Suppressor macrophage treated with lipopolysaccharide for 1 hour (primary cell): ENCODE measurements around the gene DMPK.
"Not testable (repeated sequence)": the region's sequence is repeated elsewhere in the genome, so short reads cannot be mapped to it uniquely, and the experiment has no call there.

Experiments used
- DNase-seq, 3 donors: peaks; one replicate each; pipeline ENCODE4 v3.0.0-alpha.2; 2020 to 2022

DMPK gene

DNA sequence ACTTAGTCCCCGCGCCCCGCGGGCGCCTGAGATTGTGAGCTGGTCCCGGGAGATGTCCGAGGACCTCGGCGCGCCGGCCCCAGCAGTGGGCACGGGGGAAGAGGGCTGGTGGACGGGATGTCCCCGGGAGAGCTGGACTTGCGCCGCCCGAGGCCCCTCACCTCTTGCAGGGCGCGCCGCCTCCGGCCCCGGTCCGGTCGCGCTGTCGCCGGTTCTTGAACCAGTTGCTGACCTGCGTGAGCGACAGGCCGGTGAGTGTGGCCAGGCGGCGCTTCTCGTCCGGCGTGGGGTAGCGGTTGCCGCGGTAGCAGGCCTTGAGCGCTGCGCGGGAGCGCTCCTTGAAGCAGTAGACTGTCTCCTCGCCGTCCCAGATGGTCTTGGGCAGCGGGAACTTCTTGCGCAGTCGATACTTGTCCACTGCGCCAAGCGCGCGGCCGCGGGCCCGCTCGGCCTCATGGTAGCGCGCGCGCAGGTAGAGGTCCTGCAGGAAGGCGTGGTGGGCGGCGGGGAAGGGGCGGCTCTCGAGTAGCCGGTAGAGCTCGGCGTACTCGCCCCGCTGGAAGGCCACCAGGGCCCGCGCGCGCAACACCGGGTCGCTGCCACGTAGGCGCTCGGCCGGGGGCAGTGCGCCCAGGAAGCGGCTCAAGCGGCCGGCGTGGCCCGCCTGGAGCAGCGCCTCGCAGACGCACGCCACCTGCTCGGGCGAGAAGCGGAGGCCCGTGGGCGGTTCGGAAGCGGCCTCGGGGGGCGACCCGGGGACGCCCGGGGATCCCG lies 14.2 kb downstream of the DMPK start:
- DNase-seq: peak; percentile 22 to 59 (median 36)

DNA sequence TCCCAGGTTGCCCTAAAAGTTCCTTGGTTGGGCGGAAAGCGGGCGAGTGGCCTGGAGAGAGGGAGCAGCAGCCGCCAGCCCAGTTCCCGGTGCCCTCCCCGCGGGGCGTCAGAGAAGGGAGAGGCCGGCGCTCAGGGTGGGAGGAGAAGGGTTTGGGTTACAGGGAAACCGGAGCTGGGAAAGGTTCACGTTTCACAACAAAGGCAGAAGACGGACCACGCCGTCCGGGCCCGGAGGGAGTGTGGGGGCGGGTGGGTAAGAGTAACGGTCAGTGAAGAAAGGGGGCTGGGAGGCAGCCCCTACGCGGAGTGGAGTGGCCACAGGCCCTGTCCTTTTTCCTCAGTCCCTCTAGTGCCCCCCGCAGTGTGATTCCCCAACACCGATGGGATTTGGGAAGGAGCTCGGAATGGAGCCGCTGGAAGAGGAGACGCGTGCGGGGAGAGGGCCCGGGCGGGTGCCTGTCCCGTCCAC lies 14.8 kb downstream of the DMPK start:
- DNase-seq: peak in 1 of 3 donors; percentile 23

DNA sequence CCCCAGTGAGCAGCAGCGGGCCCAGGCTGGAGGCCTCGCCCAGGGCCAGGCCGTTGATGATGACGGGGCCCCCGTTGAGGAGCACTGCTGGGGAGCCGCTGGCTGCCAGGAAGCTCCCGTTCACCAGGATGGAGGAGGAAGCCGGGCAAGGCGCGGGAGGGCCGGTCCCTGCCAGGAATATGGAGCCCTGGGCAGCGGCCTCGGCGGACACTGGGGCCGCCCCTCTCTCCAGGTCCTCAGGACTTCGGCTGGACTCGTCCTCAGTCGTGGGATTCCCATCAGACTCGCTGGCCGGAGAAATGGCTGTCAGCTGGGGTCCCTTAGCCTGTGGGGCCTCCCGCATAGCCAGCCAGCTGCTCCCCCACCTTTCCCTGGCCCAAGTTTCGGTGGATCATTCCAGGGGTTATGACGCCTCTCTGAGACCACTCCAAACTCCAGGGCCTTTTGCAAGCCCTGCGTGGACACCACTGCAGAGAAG lies 15.4 kb downstream of the DMPK start:
- no peak for DNase-seq

DNA sequence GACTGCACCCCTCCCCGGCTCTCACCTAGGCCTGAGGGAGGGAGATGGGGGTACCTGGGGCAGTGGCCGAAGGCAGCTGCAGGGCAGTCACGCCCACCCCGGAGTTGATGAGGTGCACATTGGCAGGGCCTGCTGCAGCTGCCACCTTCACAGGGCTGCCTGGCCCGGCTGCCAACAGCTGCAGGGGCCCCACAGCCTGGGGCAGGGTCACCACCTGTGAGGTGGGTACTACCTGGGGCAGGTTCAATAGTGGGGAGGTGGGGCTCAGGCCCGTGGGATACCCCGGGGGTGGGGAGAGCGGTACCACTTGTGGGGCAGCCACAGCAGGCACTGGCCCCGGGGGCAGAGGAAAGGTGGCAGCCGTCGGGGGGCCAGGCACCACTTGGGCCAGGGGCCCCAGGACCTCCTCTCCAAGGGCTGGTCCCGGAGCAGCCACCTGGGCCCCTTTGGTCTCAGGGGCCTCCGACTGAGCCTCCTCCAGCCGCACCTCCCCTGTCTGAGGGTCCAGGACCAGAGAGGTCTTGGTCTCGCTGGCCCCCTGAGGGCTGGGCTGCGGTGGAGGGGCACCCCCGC lies 15.9 kb downstream of the DMPK start:
- no peak for DNase-seq

DNA sequence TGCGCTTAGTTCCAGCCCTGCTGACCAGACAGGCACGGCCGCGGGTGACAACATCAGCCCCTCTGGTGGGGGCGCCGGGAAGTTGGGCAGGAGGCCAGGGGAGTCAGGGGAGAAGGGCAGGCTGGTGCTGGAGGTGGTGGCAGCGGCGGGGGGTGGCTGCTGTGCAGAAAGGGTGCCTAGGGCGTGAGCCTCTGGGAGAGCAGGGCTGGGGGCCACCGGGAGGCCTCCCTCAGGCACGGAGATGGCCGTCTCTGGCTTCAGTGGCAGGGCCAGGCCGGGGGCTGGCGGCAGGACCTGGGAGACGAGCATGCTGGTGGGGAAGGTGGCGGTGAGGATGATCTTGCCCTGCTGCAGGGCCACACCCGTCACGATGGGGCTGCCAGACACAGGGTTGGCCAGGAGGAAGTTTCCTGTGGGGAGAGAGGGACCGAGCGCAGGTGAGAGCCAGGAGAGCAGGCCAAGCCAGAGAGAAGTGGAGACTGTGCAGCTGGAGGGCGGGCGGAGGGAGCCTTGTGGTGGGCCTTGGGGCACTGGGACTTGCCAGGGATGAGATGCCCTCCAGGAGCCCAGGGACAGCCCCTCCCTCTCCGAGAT lies 16.5 kb downstream of the DMPK start:
- DNase-seq: no peak

DNA sequence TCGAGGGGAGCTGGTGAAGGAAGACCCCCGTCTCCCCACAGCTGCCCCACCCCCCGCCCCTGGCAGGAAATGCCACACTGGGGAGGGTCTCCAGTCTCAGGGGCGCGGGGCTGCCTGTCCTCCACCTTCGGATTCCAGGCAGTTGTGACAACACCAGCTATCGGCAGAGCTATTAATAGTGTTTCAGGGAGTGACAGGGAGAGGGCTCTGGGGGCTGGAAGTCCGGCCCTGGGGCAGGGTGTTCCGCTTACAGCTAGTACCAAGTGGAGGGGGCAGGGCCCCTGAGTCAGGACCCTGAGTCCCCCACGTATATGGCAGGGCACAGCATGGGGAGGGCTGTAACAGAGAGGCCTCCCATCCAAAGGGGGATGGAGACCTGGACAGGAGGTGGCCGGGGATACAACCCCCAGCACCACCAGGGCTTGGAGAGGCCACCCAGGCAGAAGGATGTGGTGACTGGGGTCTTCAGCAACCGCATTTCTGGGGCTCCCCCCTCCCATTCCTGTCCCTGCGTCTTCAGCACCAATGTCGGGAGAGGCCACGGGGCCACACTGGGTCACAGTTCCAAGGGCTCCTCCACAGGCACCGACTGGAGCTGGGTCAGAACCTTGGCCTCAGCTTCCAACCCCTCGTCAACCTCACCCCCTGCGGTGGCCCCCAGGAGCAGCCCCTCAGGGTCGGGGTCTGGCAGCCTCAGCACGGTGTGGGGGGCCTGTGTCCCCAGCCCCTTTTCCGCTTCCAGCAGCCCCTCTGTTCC lies 17.2 kb downstream of the DMPK start:
- no peak for DNase-seq

DNA sequence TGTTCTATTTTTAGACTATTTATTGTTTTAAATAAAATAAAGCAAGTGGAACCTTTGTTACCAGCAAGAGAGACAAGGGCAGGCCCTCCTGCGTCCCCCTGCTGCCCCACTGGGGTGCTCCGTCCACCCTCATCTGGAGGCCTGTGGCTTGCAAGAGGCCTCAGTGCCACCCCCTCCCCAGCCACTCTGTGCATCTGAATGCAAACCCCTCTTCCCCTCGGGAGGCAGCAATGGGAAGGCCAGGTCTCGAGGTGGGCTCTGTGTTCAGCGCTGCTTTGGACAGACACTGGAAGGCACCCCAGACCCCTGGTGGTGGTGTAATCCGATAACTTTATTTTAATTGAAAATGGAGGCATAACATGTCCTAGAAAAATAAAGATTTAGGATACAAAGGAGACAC lies 17.8 kb downstream of the DMPK start:
- DNase-seq: no peak

DNA sequence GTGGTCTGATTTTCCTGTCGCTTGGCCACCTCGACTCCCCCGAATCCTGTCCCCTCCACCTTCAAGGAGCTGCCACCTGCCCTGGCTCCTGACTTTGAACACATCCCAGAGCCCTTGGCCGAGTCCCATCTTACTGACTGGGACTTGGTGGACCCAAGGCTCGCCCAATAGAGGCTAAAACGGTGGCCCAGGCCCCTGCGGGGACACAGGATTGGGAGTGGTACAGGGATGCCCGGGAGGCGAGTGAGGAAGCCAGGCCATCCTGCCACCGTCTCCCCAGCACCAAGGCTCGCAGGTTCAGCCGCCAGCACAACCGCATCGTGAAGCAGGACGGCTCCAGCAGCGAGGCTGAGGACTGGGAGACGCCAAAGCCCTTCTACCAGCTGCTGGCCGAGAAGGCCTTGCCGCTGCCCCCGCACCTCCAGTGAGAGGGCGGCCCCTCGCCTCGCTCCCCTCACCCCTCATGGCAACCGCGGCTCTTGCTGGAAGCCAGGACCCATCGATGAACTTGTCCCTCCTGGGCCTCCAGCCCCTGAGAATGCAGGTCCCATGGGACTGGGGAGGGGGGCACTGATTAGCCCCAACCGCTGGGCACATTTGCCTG lies 18.5 kb downstream of the DMPK start:
- DNase-seq: no peak

DNA sequence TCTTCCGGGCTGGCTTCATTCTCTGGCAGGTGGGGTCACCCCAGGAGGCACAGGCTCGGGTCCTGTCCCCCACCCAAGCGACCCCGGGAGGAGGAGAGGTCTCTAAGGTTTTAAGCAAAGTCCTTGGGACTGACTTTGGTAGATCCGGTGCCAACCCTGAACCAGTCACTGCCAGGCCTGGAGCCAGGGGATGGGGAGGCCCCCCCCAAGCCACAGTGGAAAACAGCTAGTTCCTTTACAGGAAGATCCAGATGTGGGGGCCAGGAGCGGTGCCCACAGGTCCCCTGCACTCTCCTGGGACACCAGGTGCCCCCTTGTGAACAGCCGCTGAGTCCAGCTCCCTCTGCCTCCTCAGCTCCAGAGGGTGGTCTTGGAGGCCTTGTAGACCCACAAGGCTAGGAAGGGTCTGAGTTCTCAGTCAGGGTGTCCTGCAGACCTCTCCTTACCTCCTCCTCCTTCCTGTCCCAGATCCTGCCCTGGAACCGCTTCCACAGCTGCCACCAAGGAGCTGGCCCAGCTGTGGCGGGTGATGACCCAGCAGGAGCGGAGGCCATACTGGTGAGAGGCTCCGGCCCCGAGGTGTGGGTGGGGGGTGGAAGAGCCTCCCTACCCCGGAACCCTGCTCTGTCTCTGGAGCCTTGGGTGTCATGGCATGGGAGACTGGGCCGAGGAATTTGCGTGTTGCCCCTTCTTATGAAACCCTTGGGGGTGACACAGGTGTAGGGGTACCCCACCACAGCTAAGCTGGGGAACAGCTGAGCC lies 19.2 kb downstream of the DMPK start:
- DNase-seq: no peak

DNA sequence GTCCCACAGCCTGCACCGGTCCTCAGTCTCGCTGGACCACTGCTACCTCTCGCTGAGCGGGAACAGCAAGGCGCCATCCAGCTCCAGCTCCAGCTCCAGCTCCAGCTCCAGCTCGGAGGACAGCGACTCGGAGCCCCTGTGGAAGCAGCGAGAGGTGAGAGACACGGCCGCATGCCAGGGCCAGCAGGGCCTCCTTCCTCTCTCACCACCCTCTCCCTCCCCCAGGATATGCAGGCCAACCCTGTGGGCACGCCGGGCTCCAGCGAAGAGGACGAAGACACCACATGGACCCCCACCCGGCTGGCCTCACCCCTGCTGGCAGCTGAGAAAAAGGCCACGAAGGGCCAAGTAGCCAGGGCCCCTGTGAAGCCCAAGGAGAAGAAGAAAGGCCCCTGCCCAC lies 20.6 kb downstream of the DMPK start:
- DNase-seq: no peak

DNA sequence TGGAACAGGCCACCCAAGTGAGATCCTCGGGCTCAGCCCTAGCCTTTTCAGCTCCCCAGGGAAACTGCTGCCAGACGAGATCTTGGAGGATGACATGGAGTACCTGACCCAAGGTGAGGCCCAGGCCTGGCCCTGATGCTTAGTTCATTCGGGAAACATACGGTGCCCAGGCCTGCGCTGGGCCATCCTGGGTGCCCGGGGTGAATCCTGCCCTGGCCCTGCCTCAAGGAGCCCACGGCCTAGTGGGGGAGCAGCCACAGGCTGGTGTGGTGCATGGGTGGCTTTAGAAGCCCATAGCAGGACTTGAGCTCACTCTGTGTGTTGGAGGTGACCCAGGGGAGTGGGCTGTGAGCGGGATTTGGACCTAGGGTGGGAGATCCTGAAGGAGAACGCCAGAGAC lies 23.4 kb downstream of the DMPK start:
- no peak for DNase-seq

DNA sequence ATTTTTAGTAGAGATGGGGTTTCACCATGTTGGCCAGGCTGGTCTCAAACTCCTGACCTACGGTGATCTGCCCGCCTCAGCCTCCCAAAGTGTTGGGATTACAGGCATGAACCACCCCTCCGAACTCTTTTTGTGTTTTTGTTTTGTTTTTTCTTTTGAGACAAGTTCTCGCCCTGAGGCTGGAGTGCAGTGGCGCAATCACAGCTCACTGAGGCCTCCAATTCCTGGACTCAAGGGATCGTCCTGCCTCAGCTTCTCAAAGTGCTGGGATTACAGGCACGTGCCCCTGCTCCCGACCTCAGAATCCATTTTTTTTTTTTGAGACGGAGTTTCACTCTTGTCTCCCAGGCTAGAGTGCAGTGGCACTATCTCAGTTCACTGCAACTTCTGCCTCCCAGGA lies 24.6 kb downstream of the DMPK start:
- DNase-seq: no peak

DNA sequence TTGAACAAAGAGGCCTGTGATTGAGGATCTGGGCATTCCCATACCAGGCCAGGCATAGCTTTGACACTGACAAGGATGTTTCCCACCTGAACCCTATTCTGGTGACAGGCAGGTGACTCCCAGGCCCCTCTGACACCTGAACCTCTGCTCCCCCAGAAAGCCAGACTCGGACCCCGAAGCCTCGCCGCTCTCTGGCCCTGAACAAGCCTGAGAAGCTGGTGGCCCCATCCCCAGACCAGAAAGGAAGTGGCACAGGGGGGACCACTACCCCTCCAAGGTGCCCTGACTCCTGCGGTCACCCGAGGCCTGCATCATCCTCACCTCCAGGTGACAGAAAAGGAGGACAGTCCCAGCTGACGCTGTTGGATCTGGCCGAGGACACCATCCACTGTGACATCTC lies 28.0 kb downstream of the DMPK start:
- no peak for DNase-seq

DNA sequence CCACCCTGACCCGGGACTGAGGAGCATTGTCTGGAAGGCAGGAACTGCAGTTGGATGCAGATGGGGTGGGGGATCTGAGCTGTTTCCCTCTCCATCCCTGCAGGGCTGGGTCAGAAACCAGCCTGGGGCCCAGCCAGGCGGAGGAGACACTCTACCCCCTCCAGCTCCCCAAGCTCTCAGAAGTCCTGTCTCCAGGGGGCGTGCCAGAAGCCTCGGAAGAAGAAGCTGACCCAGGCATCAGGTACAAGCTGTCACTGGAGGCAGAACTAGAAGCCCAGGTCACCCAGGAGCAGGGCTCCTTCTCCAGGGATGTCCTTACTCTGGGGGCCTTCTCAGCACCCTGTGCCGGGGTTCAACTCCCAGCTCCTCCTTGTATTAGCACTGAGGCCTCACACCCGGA lies 28.7 kb downstream of the DMPK start:
- no peak for DNase-seq

DNA sequence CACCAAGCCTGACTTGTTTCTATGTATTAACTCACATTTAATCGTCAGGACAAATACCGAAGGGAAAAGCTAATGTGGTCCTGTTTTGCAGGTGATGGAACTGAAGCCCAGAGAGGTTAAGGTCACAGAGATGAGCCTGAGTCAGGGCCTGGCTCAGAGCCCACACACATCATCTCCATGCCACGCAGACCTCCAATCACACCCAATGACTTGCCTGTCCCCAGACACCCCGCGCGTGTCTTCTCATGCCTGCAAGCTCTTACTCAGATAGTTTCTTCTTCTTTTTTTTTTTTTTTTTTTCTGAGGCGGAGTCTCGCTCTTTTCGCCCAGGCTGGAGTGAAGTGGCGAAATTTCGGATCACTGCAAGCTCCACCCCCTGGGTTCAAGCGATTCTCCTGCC lies 29.7 kb downstream of the DMPK start:
- DNase-seq: peak; percentile 23 to 29 (median 28)

DNA sequence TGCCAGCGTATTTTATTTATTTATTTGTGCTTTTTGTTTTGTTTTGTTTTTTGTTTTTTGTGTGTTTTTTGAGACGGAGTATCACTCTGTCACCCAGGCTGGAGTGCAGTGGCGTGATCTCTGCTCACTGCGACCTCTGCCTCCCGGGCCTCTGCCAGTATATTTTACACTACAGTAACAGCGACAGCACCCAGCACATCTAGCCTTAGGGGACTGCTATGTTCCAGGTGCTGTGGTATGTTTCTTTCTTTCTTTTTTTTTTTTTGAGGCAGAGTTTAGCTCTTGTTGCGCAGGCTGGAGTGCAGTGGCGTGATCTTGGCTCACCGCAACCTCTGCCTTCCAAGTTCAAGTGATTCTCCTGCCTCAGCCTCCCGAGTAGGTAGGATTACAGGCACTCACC lies 30.8 kb downstream of the DMPK start:
- not testable (repeated sequence) for DNase-seq

DNA sequence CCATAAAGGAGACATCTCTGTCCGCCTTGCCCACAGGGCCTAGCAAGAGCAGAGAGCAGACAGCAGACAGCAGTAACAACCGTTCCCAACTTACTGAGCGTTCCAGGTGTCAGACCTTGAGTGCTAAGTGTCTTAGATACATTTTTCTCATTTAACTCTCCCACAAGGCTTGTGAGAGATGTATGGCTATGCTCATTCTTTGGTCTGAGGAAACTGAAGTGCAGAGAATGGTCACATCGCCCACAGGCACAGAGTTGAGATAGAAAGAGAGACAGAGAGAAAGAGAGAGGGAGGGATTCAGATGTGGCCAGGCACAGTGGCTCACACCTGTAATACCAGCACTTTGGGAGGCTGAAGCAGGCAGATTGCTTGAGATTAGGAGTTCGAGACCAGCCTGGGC lies 34.8 kb downstream of the DMPK start:
- DNase-seq: no peak

DNA sequence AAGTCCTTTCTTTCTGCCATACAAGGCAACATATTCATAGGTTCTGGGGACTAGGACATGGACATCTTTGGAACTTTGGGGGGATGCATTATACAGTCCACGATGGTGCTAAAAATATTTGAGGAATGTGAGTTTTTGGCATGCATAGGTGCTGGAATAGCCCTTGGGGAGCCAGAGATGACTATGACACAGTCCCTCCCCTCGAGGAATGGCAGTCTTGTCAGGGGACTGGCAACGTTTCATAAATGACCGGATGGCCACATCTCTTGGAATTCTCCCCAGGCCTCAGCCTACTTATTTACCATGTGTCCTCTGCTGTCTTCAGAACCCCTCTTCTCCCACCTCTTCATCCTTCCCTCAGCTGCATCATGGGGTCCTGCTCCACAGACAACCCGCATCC lies 35.4 kb downstream of the DMPK start:
- DNase-seq: no peak

DNA sequence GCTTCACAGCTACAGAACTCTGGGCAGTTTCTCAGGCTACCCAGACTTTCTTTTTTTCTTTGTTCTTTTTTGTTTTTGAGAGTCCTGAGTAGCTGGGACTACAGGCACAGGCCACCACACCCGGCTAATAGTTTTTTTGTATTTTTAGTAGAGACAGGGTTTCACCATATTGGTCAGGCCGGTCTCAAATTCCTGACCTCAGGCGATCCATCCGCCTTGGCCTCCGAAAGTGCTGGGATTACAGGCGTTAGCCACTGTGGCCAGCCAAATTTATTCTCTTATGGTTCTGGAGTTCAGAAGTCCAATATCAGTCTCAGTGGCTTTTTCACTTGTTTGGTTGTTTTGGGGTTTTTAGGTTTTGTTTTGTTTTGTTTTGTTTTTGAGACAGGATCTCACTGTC lies 36.7 kb downstream of the DMPK start:
- no peak for DNase-seq

DNA sequence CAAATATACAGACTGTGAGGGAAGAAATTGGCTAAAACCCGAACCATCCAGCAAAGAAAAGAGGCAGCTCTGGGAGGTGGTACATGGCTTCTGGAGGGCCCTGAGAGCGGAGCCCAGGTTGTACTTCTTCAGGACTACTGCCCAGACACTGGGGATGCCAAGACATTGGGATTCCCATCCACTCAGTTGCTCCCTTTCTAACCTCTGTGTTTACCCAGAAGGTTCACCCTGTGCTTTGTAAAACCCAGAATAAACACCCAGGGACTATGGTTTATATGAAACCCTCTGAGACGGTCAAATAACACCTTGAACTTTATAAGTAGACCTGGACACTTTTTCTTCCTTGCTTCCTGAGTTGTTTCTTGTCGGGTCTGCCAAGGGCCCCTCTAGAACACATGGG lies 39.3 kb downstream of the DMPK start:
- no peak for DNase-seq

DNA sequence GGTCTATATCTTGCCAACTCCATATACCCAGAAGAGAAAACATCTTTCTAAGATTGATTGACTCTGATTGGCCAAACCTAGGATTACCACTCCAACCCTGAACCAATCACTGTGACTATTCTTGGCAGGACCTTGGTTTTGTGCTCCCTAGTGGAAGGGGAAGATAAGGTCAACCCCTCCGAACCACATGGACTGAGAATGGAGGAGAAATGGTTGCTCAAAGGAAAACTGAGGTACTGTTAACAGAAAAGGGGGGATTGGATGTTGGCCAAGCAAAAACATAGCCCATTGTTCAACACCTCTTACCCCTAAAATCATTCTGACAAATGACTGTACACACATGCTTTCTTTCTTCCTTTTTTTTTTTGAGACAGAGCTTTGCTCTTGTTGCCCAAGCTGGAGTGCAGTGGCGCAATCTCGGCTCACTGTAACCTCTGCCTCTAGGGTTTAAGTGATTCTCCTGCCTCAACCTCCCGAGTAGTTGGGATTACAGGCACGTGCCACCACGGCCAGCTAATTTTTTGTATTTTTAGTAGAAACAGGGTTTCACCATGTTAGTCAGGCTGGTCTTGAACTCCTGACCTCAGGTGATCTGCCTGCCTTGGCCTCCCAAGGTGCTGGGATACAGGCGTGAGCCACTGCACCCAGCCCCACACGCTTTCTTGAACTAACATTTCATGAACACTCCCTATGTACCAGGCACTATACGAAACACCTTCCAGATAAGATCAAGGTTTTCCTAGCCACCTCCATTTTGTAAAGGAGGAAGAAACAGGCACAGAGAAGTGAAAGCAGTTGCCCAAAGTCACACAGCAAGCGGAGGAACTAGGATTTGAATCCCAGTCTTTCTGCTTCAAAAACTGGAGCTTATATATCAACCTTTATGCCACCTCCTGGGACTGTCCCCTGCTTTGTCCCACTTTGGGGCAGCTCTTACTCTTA lies 42.5 kb downstream of the DMPK start:
- DNase-seq: peak; percentile 55 to 65 (median 56)
